ENCODE results near the gene UGT2B17.
"Not testable (repeated sequence)": the region's sequence is repeated elsewhere in the genome, so short reads cannot be mapped to it uniquely, and the experiment has no call there.

The UGT2B17 gene

GRCh38 chr4:68569036-68569435, 7.1 kb downstream of the UGT2B17 start:
- DNase-seq (ENCODE audit: low spot score), result not testable (repeated sequence)

- not testable (repeated sequence) for DNase-seq (ENCODE audit: low spot score)
Observed at GRCh38 chr4:68568535-68568934, 7.6 kb downstream of the UGT2B17 start.

GRCh38 chr4:68566364-68566763, 9.8 kb downstream of the UGT2B17 start:
- not testable (repeated sequence) for DNase-seq (ENCODE audit: low spot score)

GRCh38 chr4:68565082-68565481, 11.0 kb downstream of the UGT2B17 start:
- not testable (repeated sequence) for DNase-seq (ENCODE audit: low spot score)

- not testable (repeated sequence) for DNase-seq (ENCODE audit: low spot score)
Observed at GRCh38 chr4:68560364-68561070, 15.6 kb downstream of the UGT2B17 start.

- DNase-seq (ENCODE audit: low spot score), result not testable (repeated sequence)
Observed at GRCh38 chr4:68553830-68554229, 22.3 kb downstream of the UGT2B17 start.

- not testable (repeated sequence) for DNase-seq (ENCODE audit: low spot score)
Observed at GRCh38 chr4:68552818-68553811, 23.0 kb downstream of the UGT2B17 start.

- not testable (repeated sequence) for DNase-seq (ENCODE audit: low spot score)
Observed at GRCh38 chr4:68542742-68543141, 33.4 kb downstream of the UGT2B17 start.

- no peak for DNase-seq (ENCODE audit: low spot score)
Observed at GRCh38 chr4:68536375-68536774, 39.7 kb downstream of the UGT2B17 start.

- DNase-seq (ENCODE audit: low spot score), result no peak
Observed at GRCh38 chr4:68535974-68536373, 40.1 kb downstream of the UGT2B17 start.

- DNase-seq (ENCODE audit: low spot score), result not testable (repeated sequence)
Observed at GRCh38 chr4:68522232-68522631, 53.9 kb downstream of the UGT2B17 start.

GRCh38 chr4:68520985-68521384, 55.1 kb downstream of the UGT2B17 start:
- no peak for DNase-seq (ENCODE audit: low spot score)

GRCh38 chr4:68518889-68519288, 57.2 kb downstream of the UGT2B17 start:
- DNase-seq (ENCODE audit: low spot score), result no peak

GRCh38 chr4:68505452-68505851, 70.7 kb downstream of the UGT2B17 start:
- not testable (repeated sequence) for DNase-seq (ENCODE audit: low spot score)

- DNase-seq (ENCODE audit: low spot score), result not testable (repeated sequence)
Observed at GRCh38 chr4:68504836-68505235, 71.3 kb downstream of the UGT2B17 start.

- DNase-seq (ENCODE audit: low spot score), result not testable (repeated sequence)
Observed at GRCh38 chr4:68503462-68503861, 72.7 kb downstream of the UGT2B17 start.

- no peak for DNase-seq (ENCODE audit: low spot score)
Observed at GRCh38 chr4:68499021-68499420, 77.1 kb downstream of the UGT2B17 start.

GRCh38 chr4:68498413-68499007, 77.6 kb downstream of the UGT2B17 start:
- peak; percentile 87 for DNase-seq (ENCODE audit: low spot score)

- peak; percentile 3 for DNase-seq (ENCODE audit: low spot score)
Observed at GRCh38 chr4:68494688-68495087, 81.4 kb downstream of the UGT2B17 start.

- no peak for DNase-seq (ENCODE audit: low spot score)
Observed at GRCh38 chr4:68490826-68491457, 85.2 kb downstream of the UGT2B17 start.

- no peak for DNase-seq (ENCODE audit: low spot score)
Observed at GRCh38 chr4:68489338-68489737, 86.8 kb downstream of the UGT2B17 start.
